NCI-H446 treated with DMSO at 0.1 percent for 48 hours (cell line): ENCODE measurements around the gene PAX3.

Experiments used
- DNase-seq: peaks from one replicate; lab custom pipeline; 2025; lab: John Stamatoyannopoulos, UW

Gene PAX3

GRCh38 chr2:222298311-222299150 is at the start of gene PAX3:
PAX3 (minus strand) TSS chr2:222298998; CDS start chr2:222298615, 383 bp downstream.
- DNase-seq: no peak

- no peak for DNase-seq
Measured at GRCh38 chr2:222341331-222341730, 42.5 kb upstream of the PAX3 start.

- DNase-seq: no peak
Measured at GRCh38 chr2:222338374-222338773, 39.6 kb upstream of the PAX3 start.

GRCh38 chr2:222336931-222337330 is 38.1 kb upstream of the PAX3 start:
- no peak for DNase-seq

GRCh38 chr2:222336442-222336841 is 37.6 kb upstream of the PAX3 start:
- no peak for DNase-seq

GRCh38 chr2:222334914-222335313 is 36.1 kb upstream of the PAX3 start:
- no peak for DNase-seq

- no peak for DNase-seq
Measured at GRCh38 chr2:222333397-222333796, 34.6 kb upstream of the PAX3 start.

- DNase-seq: no peak
Measured at GRCh38 chr2:222332116-222332515, 33.3 kb upstream of the PAX3 start.

- no peak for DNase-seq
Measured at GRCh38 chr2:222330910-222331309, 32.1 kb upstream of the PAX3 start.

- no peak for DNase-seq
Measured at GRCh38 chr2:222322236-222322635, 23.4 kb upstream of the PAX3 start.

- no peak for DNase-seq
Measured at GRCh38 chr2:222320436-222321395, 21.9 kb upstream of the PAX3 start.

- no peak for DNase-seq
Measured at GRCh38 chr2:222319586-222320435, 21.0 kb upstream of the PAX3 start.

- DNase-seq: no peak
Measured at GRCh38 chr2:222318712-222319585, 20.2 kb upstream of the PAX3 start.

- DNase-seq: peak; percentile 4
Measured at GRCh38 chr2:222318026-222318711, 19.4 kb upstream of the PAX3 start.

- no peak for DNase-seq
Measured at GRCh38 chr2:222315443-222316121, 16.8 kb upstream of the PAX3 start.

GRCh38 chr2:222313816-222314215 is 15.0 kb upstream of the PAX3 start:
- no peak for DNase-seq

GRCh38 chr2:222311978-222312738 is 13.4 kb upstream of the PAX3 start:
- no peak for DNase-seq

- no peak for DNase-seq
Measured at GRCh38 chr2:222311319-222311977, 12.7 kb upstream of the PAX3 start.
